DND-41 (cell line): ENCODE data around the gene STAMBPL1.

ENCODE experiments used
- ATAC-seq: fragments of 200-7000 bp; cut with Tn5 transposase; 3 replicates; pipeline ENCODE4 v1.9.1; 2021; ENCODE audit warnings: low read depth; ENCODE audit not compliant: insufficient read depth
- DNase-seq: peaks from one replicate; pipeline ENCODE4 v3.0.0-alpha.2; 2020
- H2AFZ ChIP-seq: 2 replicates; pipeline ENCODE4 v1.6.0; 2012; ENCODE audit warnings: low read depth, low read length
- H3K27ac ChIP-seq: 2 replicates; pipeline ENCODE4 v1.5.1; 2012; ENCODE audit warnings: low read length, inconsistent platforms
- H3K27me3 ChIP-seq: fragments of 200-600 bp; sonication (generic); 2 replicates; pipeline ENCODE4 v1.6.0; 2012; ENCODE audit warnings: low read length, mild to moderate bottlenecking, inconsistent platforms; ENCODE audit not compliant: insufficient read depth, poor library complexity
- H3K36me3 ChIP-seq: 2 replicates; pipeline ENCODE4 v1.5.1; 2012; ENCODE audit warnings: low read length, inconsistent platforms; ENCODE audit not compliant: insufficient read depth
- H3K4me1 ChIP-seq: 2 replicates; pipeline ENCODE4 v1.5.1; 2012; ENCODE audit warnings: mild to moderate bottlenecking, low read length; ENCODE audit not compliant: insufficient read depth
- H3K4me2 ChIP-seq: 2 replicates; pipeline ENCODE4 v1.6.0; 2012; ENCODE audit warnings: mild to moderate bottlenecking, moderate library complexity, low read length, inconsistent platforms; ENCODE audit not compliant: insufficient read depth
- H3K4me3 ChIP-seq, 2 experiments: fragments of 200-600 bp in 1 of 2; shearing (Covaris generic) in 1 of 2; 2 replicates each; pipeline ENCODE4 v1.5.1; 2012 to 2016; ENCODE audit warnings: inconsistent platforms in 2 of 2, low read length in 2 of 2, mild to moderate bottlenecking in 2 of 2, low read depth in 1 of 2, moderate library complexity in 1 of 2
- H3K79me2 ChIP-seq: 2 replicates; pipeline ENCODE4 v1.6.0; 2012; ENCODE audit warnings: low read length, inconsistent platforms; ENCODE audit not compliant: insufficient read depth
- H3K9ac ChIP-seq: 2 replicates; pipeline ENCODE4 v1.6.0; 2012; ENCODE audit warnings: low read depth, mild to moderate bottlenecking, inconsistent platforms, low read length, moderate library complexity
- H3K9me3 ChIP-seq: 2 replicates; pipeline ENCODE4 v1.5.1; 2012; ENCODE audit warnings: low read length, moderate library complexity, mild to moderate bottlenecking, inconsistent platforms; ENCODE audit not compliant: insufficient read depth, severe bottlenecking
- H4K20me1 ChIP-seq: 2 replicates; pipeline ENCODE4 v1.6.0; 2012; ENCODE audit warnings: low read length; ENCODE audit not compliant: insufficient read depth
- EZH2 ChIP-seq: IDR thresholded peaks from 3 replicates; pipeline ENCODE4 v1.6.1; 2012; ENCODE audit warnings: borderline replicate concordance, low read depth, mild to moderate bottlenecking, moderate library complexity, low read length, inconsistent platforms; ENCODE audit not compliant: severe bottlenecking
- TF ChIP-seq, protein P1 (sequence below): IDR thresholded peaks from 2 replicates; pipeline ENCODE4 v1.5.1; 2012; ENCODE audit warnings: borderline replicate concordance, low read length, moderate library complexity, mild to moderate bottlenecking; ENCODE audit not compliant: poor library complexity, severe bottlenecking; ENCODE audit errors: extremely low read depth

Gene STAMBPL1

DNA sequence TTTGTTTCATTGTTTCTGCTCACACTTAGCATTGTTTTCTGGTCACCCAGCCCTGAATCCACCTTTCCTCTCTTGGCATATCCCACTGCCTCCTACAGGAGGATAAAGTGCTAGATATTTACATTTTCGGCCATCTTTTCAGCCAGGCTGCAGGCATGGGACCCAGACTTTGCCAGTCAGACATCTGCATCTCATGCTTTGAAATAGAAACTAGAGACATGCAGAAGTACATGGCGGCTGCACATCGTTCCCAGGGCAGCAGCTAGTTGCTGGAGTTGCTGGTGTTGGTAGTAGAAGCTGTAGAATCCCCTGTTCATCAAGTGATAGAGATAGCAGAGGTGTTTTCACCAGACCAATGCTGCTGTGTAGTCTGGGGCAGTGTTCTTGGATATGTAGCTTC is 18.7 kb downstream of the STAMBPL1 start:
- Histone ChIP-seq H3K36me3 (peaks cover 59% of the 10 kb centered on the region), H4K20me1 (0 out of 2 replicates have a peak, but pooled peaks cover 4% of the 10 kb centered on the region), H3K9ac (no peak overlapping the region), H2AFZ (no peak overlapping the region), H3K27ac (no peak overlapping the region), H3K9me3 (no peaks in the 10 kb centered on the region), H3K27me3 (no peaks in the 10 kb centered on the region), H3K4me2 (no peak overlapping the region), H3K4me1 (no peaks in the 10 kb centered on the region), H3K79me2 (peaks cover 54% of the 10 kb centered on the region), H3K4me3 (no peak overlapping the region)
- ATAC-seq (no peak), DNase-seq (no peak)
- no peak for TF ChIP-seq EZH2
- TF ChIP-seq, protein P1, sequence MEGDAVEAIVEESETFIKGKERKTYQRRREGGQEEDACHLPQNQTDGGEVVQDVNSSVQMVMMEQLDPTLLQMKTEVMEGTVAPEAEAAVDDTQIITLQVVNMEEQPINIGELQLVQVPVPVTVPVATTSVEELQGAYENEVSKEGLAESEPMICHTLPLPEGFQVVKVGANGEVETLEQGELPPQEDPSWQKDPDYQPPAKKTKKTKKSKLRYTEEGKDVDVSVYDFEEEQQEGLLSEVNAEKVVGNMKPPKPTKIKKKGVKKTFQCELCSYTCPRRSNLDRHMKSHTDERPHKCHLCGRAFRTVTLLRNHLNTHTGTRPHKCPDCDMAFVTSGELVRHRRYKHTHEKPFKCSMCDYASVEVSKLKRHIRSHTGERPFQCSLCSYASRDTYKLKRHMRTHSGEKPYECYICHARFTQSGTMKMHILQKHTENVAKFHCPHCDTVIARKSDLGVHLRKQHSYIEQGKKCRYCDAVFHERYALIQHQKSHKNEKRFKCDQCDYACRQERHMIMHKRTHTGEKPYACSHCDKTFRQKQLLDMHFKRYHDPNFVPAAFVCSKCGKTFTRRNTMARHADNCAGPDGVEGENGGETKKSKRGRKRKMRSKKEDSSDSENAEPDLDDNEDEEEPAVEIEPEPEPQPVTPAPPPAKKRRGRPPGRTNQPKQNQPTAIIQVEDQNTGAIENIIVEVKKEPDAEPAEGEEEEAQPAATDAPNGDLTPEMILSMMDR, result no peak

DNA sequence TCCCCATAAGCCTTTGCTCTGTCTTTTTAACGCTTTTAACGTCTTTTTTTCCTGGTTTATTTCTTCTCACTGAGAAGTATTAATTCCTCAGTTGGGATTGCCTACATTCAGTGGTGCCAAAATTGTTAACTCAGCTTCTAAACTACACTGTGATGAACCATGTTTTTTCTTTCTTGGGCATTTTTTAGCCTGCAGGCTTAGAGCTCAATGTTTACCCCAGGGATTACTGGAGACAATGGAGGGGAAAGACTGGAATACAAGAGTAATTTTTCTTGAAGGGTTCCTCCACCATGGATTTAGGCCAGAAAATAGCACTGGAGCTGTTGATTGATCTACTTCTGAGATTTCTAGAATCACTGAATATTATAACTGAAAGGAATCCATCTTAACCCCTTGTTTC is 19.8 kb downstream of the STAMBPL1 start:
- no peaks in the 10 kb centered on the region for H3K4me1 ChIP-seq
- DNase-seq (no peak), ATAC-seq (no peak)
- no peak overlapping the region for H2AFZ ChIP-seq
- TF ChIP-seq EZH2, result no peak
- TF ChIP-seq, protein P1, result no peak
- peaks cover 45% of the 10 kb centered on the region for H3K79me2 ChIP-seq
- H3K9ac ChIP-seq, result no peak overlapping the region
- no peak overlapping the region for H3K4me3 ChIP-seq
- H3K4me2 ChIP-seq, result no peak overlapping the region
- no peaks in the 10 kb centered on the region for H3K27me3 ChIP-seq
- no peaks in the 10 kb centered on the region for H3K9me3 ChIP-seq
- H3K27ac ChIP-seq, result no peak overlapping the region
- peaks cover 59% of the 10 kb centered on the region for H3K36me3 ChIP-seq
- 0 out of 2 replicates have a peak, but pooled peaks cover 4% of the 10 kb centered on the region for H4K20me1 ChIP-seq

DNA sequence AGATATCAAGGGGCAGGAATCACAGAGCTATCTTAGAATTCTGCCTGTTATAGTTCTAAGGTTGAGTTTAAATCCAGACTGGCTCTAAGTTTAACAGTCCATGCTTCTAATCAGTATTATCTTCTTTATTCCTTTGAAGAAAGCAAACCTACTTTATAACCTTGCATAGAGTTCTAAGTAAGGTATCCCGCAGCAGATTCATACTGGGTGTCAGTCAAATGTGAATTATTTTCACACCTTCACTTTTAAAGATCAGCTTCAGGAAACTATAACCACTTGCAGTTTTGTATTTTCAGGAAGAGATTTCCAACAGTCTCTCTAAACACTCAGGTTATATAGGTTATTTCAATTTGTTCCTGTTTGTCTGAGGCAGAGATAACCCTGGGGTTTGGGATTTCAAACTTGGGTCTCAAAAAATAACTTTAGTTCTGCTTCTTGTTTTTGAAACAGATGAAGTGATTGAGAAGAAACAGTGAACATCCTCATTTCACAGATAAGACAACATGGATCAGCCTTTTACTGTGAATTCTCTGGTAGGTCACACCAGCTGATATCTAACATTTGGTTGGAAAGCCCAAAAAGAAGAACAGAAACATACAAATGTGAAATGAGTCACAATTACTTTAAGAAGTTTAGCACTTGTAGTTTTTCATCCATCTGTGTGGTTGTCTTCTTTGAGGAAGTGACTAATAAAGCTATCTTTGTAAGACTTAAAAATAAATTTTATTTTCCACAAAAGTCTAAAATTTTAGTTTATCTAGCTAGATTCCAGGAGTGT is 21.4 kb downstream of the STAMBPL1 start:
- Histone ChIP-seq H3K27ac (no peak overlapping the region), H3K9me3 (no peaks in the 10 kb centered on the region), H3K4me1 (no peaks in the 10 kb centered on the region), H3K27me3 (no peaks in the 10 kb centered on the region), H3K9ac (no peak overlapping the region), H3K4me3 (no peak overlapping the region), H4K20me1 (0 out of 2 replicates have a peak, but pooled peaks cover 4% of the 10 kb centered on the region), H3K36me3 (peaks cover 68% of the 10 kb centered on the region), H3K4me2 (no peak overlapping the region), H3K79me2 (peaks cover 30% of the 10 kb centered on the region), H2AFZ (no peak overlapping the region)
- no peak for TF ChIP-seq EZH2
- TF ChIP-seq, protein P1, result no peak
- no peak for DNase-seq
- ATAC-seq, result no peak
